GM18508 (cell line): ENCODE results near the gene ASPM.
A peak's percentile ranks its signal among the peaks of the same experiment; 100 is the strongest.

ENCODE experiments used
- ATAC-seq: cut with Tn5 transposase; IDR thresholded peaks from one replicate; pipeline ENCODE4 v1.9.1; 2021; ENCODE audit warnings: moderate number of reproducible peaks; ENCODE audit not compliant: insufficient read depth, unreplicated experiment

Gene ASPM, protein sequence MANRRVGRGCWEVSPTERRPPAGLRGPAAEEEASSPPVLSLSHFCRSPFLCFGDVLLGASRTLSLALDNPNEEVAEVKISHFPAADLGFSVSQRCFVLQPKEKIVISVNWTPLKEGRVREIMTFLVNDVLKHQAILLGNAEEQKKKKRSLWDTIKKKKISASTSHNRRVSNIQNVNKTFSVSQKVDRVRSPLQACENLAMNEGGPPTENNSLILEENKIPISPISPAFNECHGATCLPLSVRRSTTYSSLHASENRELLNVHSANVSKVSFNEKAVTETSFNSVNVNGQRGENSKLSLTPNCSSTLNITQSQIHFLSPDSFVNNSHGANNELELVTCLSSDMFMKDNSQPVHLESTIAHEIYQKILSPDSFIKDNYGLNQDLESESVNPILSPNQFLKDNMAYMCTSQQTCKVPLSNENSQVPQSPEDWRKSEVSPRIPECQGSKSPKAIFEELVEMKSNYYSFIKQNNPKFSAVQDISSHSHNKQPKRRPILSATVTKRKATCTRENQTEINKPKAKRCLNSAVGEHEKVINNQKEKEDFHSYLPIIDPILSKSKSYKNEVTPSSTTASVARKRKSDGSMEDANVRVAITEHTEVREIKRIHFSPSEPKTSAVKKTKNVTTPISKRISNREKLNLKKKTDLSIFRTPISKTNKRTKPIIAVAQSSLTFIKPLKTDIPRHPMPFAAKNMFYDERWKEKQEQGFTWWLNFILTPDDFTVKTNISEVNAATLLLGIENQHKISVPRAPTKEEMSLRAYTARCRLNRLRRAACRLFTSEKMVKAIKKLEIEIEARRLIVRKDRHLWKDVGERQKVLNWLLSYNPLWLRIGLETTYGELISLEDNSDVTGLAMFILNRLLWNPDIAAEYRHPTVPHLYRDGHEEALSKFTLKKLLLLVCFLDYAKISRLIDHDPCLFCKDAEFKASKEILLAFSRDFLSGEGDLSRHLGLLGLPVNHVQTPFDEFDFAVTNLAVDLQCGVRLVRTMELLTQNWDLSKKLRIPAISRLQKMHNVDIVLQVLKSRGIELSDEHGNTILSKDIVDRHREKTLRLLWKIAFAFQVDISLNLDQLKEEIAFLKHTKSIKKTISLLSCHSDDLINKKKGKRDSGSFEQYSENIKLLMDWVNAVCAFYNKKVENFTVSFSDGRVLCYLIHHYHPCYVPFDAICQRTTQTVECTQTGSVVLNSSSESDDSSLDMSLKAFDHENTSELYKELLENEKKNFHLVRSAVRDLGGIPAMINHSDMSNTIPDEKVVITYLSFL (N-terminal part only)

DNA sequence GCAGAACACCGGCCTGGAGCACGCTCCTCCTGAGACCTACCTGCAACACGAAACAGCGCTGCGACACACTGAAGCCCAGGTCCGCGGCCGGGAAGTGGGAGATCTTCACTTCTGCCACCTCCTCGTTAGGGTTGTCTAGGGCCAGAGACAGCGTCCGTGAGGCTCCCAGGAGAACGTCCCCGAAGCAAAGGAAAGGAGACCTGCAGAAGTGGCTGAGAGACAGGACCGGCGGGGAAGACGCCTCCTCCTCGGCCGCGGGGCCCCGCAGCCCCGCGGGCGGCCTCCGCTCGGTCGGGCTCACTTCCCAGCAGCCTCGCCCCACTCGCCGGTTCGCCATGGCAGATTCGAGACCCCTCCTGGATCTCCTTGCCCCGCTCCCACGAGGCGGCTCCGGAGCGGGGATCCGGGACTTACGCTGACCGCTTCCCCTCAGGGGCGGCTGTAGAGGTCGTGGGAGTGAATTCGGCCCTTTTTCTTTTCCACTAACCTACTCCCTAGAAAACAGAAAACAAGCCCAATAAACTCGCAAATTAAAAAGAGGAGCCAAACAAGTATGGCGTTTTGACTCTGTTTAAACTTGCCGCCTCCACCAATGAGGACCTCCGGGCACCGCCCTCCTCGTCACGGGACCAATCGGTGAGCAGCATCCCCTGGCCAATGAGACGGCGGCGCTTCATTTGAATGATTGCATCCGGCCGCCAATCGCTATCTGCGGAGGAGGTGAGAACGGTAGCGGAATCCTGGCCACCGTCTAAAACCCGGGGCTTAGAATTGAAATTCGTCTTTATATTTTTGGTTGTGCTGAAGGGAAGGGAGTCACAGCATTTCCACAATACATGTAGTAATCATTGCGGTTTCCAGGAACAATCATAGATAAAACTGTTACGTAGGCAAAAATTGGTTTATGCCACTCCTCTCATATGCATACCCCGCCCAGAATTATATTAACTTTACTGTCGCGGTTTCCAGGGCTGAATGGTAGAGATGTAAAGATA lies at the start of gene ASPM:
TSS of gene ASPM (minus strand) at position 569 of the 995 bp plus-strand sequence. CDS start at position 337, 232 bp downstream.
- ATAC-seq, result peak; percentile 95

DNA sequence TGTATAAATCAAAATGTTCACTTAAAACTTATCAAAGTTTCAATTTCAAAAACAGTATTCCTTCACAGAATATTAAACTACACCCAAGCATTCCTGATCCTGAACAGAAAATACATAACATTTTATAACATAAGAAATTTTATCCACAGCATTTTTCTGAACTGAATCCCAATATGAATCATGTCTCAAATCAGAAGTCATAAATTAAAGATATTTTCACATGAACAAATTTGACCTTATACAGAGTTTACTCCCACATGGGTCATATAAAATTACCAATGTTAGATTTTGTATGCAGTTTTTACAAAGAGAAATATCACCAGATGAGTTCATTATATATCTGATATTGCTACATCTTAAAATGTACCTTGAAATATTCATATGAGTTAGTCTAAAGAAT lies 48.6 kb upstream of the ASPM start:
- no peak for ATAC-seq

DNA sequence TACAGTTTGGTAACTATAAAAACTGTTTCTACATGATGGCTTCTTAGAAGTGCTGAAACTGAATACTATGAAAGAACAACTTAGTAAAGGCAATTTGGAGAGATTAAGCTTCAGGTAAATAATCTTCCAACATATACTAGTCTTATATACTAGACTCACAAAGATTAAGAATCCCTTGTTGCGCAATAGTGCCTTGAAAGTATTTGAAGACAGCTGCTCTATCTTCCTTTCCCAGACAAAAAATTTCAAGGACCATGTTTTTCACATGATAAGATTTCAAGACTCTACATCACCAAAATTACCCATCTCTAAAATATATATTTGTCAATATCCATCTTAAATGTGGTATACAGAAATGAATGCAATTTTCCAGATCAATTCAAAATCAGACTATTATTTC lies 37.7 kb upstream of the ASPM start:
- no peak for ATAC-seq

DNA sequence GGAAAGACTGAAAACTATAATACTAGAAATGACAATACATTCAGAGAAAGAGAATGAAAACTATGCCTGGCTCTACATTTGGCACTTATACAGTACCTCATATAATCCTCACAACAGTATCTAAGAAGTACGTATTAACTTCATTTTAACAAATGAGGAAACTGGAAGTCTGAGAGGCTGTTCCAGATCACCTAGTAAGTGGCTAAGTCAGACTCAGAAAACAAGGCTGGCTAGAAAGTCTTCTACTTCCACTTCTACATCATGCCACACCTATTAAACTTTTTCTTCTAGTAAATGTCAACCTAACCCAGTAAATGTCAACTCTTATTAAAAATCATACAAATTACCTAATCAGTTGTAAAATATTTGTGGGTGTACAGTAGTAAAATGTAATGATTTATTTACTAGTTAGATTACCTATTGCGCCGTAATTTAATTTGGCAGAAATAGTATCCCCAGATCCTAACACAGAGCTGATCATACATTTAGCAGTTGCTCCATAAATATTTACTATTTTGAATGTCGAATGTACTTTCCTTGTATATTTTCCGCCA lies 36.8 kb upstream of the ASPM start:
- ATAC-seq, result no peak

DNA sequence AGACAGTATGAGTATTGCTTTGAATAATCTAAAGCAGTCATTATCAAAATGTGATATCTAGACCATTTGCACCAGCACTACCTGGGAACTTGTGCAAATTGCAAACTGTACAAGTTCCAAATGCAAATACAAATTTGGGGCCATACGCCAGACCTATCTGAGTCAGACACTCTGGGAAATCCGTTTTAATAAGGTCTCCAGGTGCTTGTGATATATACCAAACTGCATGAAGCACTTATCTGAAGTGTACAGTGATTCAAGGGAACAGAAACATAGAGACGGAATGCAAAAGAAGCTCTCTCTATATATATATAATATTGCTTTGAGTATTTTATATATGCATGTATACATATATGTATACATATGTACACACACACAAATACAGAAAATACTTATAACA lies 36.2 kb upstream of the ASPM start:
- no peak for ATAC-seq

DNA sequence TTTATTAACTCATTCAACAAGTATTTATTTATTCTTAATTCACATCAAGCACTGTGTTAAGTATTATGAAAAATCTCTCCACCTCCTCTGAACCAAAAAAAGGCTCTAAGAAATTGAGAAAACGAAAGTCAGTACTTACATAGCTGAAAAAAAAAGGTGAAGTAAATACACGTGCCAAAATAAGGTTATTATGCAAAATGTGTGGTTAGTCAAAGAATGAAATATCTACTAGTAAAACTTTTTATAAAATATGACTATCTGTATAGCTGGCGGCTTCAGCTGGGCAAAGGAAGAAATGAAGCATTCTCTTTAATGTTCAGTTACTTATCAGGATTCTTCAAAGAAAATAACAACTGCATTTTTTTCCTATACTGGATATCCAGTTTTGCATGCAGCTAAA lies 35.5 kb upstream of the ASPM start:
- ATAC-seq, result peak; percentile 40

DNA sequence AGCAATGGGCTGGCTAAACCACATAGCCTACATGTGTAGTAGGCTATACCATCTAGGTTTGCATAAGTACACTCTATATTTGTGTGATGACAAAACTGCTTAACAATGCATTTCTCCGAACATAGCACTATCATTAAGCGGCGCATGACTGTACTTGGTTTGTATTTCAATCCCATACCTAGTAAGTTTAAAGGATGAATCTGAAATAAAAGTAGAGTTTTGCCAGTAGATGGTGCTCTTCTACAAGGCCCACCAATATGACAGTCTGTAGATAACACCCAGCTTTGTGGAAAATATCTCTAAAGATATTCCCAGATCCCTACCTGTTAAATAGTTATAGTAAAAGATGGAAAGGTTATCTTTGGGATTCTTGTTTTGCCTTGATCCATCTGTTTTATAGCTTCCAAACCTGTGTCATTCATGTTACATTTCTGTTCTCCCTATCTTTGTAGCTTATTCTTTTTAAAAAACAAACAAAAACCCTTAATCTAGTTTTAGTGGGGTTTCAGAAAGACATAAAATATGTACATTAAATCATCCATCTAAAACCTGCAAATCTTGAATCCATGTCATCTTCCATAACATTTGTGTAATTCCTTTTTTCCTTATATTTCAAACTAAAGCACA lies 33.9 kb upstream of the ASPM start:
- peak; percentile 51 for ATAC-seq

DNA sequence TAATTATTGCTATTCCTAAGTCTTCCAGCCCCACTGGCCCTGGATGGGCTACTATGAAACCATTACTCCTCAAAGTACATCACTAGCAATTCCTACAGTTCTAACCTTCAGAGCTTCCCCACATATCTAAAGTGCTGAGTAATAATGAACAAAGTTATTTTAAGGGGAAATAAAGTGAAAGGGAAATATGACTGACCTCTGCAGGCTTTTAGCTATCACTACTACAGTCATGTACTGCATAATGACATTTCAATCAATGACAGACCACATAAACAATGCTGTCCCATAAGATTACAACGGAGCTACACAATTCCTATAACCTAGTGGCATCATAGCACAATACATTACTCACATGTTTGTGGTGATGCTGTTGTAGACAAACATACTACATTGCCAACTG lies 32.5 kb upstream of the ASPM start:
- ATAC-seq, result peak; percentile 43

DNA sequence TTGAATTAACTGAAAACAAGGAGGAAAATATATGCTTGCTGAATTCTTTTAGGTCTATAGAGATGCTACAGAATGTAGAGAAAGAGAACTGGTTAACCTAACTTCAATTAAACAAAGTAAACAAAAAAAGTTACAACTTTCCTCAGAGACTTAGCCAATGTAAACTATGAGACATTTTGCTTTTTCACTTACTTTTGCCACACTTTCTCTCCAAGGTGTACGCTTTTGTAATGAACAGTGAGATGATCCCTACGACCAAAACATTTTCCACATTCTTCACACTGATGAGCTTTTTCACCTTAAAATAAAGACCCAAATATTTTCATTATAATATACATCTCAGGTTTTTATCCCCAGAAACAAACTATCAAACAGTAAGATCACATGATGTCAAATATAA lies 28.3 kb upstream of the ASPM start:
- ATAC-seq, result no peak

DNA sequence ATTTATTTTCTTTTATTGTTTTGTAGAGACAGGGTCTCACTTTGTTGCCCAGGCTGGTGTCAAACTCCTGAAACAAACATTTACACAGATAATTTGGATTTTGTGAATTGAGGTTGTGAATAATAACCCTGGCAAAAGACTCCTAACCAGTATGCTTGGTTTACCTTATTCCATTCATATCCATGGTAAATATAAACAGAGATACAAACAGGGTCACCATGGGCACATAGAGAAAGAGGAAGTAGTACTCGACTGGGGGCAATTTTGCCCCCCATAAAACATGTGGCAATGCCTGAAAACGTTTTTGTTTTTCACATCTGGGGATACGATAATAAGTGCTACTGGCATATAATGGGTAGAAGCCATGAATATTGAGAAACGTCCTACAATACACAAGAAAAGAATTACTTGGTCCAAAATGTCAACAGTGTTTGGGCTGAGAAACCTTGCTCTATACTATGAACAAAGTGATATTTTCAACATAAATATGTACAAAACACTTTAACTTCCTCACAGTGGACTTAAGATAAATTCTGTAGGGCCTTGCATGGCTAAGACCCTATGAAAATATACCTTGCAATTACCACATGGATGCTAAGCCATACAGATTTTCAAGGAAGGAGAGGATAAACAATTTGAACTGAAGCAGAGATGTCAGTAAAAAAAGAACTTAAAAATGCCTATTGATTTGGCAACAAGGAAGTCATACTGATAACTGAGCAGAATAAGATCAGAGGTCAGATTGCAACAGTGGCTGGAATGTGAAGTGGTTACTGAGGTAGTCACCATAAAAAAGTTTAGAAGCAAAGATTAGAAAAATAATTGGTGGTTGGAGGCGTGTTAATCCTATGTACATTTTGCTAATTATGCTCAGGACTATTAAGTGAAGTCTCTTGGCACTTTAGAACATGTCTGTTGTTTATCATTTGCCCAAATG lies 27.4 kb upstream of the ASPM start:
- ATAC-seq, result no peak

DNA sequence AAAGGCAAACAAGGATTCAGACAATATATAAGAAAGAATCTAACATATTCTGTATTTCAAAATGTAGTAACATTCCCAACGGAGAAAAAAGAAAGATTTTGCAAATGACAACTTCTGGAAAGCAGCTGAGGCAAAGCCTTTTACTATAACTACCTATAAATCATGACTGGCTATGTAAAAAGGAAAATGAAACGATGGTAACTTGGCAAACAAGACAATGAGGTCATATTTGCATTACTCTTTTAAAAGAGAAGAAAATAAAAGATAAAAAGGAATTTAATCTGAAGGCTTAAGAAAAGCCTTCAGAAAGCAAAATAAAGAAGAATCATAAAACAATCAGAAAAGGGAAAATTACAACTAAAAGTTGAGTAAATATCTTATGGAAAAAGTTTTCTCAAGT lies 25.1 kb upstream of the ASPM start:
- no peak for ATAC-seq

DNA sequence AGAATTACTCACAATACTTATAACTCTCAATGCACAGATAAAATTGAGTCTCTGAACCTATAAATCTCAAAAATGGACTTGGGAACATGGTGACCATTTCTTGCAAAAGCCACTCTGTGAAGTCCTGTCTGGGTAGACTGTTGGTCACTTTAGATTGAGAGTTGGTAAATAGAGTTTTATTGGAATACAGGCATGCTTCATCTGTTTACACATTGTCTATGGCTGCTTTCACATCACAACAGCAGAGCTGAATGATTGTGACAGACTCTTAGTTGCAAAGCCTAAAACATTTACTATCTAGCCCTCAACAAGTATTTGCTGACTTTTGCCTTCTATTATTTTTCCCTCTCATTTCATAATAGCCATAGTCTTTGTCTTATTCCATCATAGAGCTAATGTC lies 24.1 kb upstream of the ASPM start:
- ATAC-seq, result no peak

DNA sequence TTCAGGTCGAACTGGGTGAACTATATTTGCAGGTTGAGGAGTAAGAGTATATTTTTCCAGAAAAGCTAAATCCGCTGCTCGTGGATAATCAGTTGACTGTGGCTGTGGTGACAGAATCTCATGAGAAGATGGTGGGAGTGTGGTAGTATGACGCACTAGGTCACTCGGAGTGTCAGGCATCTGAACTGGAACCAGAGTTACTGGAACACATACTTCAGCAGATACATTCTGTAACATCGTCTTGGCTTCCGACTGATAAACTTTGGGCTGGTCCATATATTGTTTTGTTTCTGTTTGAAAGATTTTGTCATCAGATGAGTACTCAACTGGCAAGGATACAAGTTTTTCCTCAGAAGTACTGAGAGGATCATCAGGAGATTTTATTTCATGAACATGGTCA lies 13.0 kb upstream of the ASPM start:
- ATAC-seq, result no peak

DNA sequence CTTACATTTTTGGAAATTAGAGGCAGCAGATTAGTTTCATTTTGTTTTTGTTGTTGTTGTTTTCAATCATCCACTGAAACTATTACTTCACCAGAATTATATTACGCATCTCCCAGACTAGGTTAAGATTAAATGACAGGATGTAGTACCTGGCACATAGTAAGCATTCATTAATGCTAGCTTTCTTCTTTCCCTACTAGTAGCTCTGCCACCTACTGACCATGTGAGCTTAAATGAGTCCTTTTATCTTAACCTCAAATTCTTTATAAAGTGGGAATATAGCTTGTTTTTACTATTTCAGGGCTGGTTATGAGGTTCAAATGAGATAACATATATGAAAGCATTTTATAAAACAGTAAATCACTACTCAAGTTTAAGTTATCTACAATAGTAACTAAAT lies 10.2 kb upstream of the ASPM start:
- no peak for ATAC-seq

DNA sequence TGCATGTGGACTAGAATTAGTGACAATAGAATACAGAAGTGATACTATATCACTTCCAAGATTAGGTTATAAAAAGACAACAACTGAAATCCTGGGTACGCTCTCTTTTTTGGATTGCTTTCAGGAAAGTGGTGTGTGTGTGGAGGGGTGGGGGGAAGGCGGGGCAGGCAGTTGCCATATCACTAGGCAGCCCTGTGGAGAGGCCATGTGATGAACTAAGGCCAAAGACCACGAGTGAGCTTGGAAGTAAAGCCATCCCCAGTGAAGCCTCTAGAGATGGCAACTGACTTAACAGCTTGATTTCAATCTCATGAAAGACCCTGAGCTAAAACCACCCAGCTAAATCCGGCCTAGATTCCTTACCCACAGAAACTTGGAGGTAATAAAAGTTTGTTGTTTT lies 6.2 kb upstream of the ASPM start:
- ATAC-seq, result no peak

DNA sequence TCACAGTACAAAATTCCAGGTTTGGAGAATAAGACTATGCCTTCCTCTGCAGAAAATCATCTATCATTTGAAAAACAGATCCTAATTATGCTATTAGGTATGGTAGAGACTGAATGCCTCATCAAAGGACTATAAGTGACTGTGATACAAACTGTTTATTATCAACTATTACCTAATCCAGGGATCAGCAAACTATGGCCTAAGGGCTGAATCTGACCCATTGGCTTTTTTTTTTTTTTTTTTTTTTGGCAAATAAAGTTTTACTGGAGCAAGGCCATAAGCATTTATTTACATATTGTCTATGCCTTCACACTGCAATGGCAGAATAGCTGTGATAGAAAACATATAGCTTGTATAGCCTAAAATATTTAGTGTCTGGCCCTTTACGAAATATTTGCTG lies 4.7 kb upstream of the ASPM start:
- no peak for ATAC-seq

DNA sequence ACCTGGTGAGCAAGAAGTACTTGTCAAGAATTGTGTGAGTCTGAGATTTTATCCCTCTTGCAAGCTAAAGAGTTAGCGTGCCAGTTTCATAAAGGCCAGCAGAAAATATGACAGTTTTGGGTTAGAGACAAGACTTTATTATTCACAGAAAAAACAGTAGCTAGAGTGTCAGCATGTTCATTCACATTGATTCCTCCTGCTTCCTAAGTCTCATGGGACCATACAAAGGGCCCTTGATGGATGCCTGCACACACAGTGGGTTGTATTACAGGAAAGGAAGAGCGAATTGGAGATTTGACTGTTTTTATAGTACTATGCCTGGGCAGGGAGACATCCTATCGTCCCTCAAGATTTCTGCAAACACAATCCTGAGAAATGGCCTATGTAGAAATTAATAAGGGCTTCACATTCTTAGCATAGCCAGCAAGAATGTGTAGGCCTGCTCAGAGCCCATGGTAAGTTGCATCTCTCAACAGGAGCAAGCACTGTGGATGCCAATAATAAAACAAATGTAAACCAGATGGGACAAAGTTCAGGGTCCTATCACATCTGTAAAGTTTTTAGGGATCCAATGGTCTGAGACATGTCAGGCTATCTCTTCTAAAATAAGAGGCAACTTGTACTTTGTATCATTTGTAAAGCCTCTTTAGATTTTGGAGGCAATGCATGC lies 4.0 kb upstream of the ASPM start:
- no peak for ATAC-seq
